Stimulated activated CD8-positive, alpha-beta memory T cell treated with anti-CD3 and anti-CD28 coated beads, Interleukin-12 subunit alpha, Interleukin-12 subunit beta, amount 100 ng/mL, for 24 hours (primary cell): ENCODE results near the gene KISS1.

Experiments
- DNase-seq: peaks from one replicate; pipeline ENCODE4 v3.0.0-alpha.2; 2020; ENCODE audit errors: extremely low read depth

The KISS1 gene

GRCh38 chr1:204192046-204192445 is 4.2 kb downstream of the KISS1 start:
- DNase-seq, result no peak

- no peak for DNase-seq
Observed at GRCh38 chr1:204191456-204191855, 4.8 kb downstream of the KISS1 start.

- no peak for DNase-seq
Observed at GRCh38 chr1:204190212-204191211, 5.8 kb downstream of the KISS1 start.

- no peak for DNase-seq
Observed at GRCh38 chr1:204188959-204189639, 7.2 kb downstream of the KISS1 start.

- DNase-seq, result no peak
Observed at GRCh38 chr1:204186597-204186996, 9.7 kb downstream of the KISS1 start.

- DNase-seq, result no peak
Observed at GRCh38 chr1:204181116-204181515, 15.2 kb downstream of the KISS1 start.

- no peak for DNase-seq
Observed at GRCh38 chr1:204180133-204180532, 16.2 kb downstream of the KISS1 start.

GRCh38 chr1:204178487-204179281 is 17.6 kb downstream of the KISS1 start:
- DNase-seq, result no peak

- no peak for DNase-seq
Observed at GRCh38 chr1:204177133-204177532, 19.2 kb downstream of the KISS1 start.

GRCh38 chr1:204176049-204176448 is 20.2 kb downstream of the KISS1 start:
- DNase-seq, result no peak

GRCh38 chr1:204174958-204175357 is 21.3 kb downstream of the KISS1 start:
- DNase-seq, result no peak

GRCh38 chr1:204172404-204173029 is 23.8 kb downstream of the KISS1 start:
- DNase-seq, result no peak

GRCh38 chr1:204171751-204172178 is 24.5 kb downstream of the KISS1 start:
- DNase-seq, result no peak

- no peak for DNase-seq
Observed at GRCh38 chr1:204170494-204171155, 25.7 kb downstream of the KISS1 start.

GRCh38 chr1:204169858-204170257 is 26.4 kb downstream of the KISS1 start:
- no peak for DNase-seq

GRCh38 chr1:204167730-204168129 is 28.6 kb downstream of the KISS1 start:
- no peak for DNase-seq

GRCh38 chr1:204166219-204166618 is 30.1 kb downstream of the KISS1 start, which contains the start of gene REN:
Gene REN, minus strand, starts transcription at chr1:204166337. Its CDS starts 44 bp downstream, at chr1:204166293.
- DNase-seq, result no peak

GRCh38 chr1:204162494-204163074 is 33.7 kb downstream of the KISS1 start:
- DNase-seq, result peak; percentile 32

GRCh38 chr1:204161609-204162493 is 34.4 kb downstream of the KISS1 start:
- no peak for DNase-seq
